ENCODE measurements around the gene SPON2.

The SPON2 gene

DNA sequence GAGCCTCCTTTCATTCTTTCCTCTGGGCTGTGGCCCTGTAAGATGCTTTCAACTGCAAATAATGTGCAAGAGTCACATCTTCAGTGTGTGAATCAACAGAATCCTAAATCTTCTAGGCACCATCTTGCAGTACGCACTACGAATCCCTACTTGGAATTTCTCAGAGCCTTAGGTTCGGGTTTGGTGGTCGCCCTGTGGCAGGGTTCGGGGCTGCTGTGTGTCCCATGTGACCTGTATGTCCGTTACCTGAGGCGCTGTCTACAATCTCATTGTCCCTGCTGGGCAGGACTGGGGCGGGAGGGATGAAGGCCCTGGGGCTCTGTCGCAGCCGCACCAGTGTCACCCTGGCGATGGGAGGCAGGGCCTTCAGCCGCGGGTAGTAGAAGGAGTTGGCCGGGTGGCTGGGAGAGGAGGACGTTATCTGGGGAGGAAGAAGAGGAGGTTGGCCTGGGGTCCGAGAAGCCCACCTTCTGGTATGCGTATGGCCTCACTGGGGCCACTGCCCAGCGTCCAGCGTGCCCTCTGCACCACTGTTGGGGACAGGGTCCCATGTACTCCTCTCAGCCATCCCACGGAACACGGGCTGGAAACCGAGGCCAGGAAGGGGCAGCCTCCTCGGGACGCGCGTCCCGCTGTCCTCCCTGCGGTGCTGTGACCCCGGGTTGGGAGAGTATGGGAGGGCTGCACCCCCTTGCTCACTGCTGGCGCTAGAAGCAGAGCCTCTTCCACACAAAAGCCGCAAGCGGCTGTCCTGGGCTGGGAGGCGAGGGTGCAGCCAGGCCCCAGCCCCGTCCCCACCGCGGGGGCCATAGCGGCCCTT is 2.0 kb downstream of the SPON2 start:
- TF ChIP-seq, protein P1, sequence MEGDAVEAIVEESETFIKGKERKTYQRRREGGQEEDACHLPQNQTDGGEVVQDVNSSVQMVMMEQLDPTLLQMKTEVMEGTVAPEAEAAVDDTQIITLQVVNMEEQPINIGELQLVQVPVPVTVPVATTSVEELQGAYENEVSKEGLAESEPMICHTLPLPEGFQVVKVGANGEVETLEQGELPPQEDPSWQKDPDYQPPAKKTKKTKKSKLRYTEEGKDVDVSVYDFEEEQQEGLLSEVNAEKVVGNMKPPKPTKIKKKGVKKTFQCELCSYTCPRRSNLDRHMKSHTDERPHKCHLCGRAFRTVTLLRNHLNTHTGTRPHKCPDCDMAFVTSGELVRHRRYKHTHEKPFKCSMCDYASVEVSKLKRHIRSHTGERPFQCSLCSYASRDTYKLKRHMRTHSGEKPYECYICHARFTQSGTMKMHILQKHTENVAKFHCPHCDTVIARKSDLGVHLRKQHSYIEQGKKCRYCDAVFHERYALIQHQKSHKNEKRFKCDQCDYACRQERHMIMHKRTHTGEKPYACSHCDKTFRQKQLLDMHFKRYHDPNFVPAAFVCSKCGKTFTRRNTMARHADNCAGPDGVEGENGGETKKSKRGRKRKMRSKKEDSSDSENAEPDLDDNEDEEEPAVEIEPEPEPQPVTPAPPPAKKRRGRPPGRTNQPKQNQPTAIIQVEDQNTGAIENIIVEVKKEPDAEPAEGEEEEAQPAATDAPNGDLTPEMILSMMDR (IDR thresholded peaks at IDR 0.05): no peak

DNA sequence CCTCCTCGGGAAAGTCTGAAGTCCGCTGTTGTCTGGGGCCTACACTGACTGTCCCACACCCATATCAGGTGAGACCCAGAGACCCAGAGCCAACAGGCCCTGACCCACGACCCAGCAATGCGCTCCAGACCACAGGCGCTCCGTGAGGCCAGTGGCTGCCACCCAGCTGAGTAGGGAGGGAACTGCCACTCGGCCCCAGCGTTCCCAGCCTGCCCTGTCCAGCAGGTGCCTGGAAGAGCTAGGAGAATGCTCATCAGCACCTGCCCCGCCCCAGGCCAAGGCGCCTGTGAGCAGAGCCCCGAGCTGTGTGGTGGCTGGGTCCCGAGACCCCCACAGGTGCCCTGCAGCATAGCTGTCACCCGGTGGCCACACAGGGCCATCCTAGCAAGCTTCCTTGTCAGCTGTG is 2.7 kb downstream of the SPON2 start:
- TF ChIP-seq, protein P1 (IDR thresholded peaks at IDR 0.05): 0 out of 2 replicates have a peak, but pooled peaks have one; percentile 8

DNA sequence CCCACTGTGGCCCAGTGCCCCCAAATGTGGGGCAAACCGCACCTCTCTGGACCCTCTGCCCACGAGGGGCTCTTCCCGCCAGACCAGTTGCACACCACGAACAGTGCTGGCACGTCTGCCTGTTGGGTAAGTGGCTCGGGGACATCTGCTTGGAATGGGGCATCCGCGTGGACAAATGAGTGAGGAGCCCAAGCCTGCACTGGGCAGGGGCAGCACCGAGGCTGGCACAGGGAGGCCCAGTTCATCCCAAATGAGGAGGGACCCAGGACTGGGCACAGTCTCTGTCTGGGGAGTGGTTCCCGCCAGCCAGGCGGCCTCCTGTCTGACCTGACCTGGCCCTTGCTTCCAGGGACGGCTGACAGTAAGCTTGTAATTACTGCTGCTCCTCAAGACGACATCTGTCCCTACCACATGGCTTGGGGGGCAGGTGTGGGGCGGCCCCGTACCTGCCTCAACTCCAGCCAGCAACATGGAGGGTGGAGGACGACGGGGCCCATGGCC is 3.2 kb downstream of the SPON2 start:
- TF ChIP-seq, protein P1 (IDR thresholded peaks at IDR 0.05): no peak

DNA sequence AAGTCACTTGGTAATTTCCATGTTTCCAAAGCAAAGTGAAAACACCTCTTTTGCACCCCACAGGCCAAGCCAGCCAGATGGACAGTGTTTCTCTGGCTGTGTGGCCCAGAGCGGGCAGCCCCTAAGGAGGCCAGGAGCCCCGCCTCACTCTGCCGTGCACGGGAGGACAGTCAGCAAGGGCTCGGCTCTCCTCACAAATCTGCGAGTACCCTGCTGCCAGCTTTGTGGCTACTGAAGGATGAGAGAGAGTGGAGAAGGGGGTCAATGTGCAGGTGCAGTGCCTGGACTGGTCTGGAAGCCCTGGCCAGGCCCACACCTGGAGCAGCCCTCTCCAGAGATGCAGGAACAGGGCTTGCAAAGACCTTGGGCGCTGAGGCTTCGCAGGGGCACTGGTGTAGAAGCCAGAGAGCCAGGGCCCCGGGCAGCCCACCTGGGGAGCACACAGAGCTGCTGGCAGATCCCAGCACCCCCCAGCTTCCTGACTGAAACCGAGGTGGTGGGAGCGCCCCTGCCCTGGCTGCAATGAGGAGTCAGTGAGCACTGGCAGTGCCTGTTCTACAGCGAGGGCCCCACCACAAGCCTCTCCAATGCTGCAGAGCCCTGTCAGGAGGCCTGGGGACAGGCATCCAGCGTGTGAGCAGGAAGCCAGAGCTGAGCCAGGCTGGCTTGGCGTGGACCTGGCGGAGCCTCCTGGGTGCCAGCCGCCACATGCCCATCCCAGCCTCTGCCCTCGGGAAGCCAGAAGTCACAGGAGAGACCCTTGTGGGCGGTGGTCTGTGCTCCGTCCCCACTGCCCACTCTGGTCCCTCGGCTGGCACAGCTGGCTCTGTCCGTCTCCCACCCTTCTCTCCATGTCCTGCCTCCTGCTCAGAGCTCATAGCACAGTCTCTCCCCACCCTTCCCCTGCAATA is 3.9 kb downstream of the SPON2 start:
- TF ChIP-seq, protein P1 (IDR thresholded peaks at IDR 0.05): no peak

DNA sequence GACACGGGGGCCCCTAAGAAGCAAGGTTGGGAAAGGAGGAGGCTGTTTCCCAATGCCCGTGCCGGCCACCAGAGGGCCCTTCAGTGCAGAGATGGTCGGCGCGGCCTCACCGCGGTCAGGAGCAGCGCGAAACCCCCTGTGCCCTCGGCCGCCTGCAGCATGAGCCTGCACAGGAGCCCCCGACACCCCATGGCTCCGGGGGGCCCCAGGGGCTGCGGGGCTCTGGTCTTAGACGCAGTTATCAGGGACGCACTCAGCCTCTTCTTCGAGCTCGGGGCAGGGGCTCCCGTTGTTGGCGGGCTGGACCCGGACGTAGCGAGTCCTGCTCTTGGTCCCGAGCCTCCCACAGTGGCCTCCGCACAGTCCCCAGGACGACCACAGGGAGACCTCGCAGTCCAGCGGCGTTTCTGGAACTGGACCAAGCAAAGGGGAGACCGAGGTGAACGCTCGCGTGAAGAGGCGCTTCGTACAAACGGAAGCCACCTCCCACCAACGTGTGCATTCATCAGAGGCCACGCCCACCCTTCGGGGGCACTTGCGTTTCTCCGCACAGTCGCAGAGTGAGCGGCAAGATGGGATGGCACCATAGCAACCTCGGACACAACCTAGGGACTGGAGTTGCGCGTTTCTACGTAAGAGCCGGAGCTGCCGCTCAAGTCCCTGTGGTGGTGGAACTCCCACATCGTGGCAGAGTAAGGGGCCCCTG is 5.0 kb downstream of the SPON2 start:
- TF ChIP-seq, protein P1 (IDR thresholded peaks at IDR 0.05): peak; percentile 78

DNA sequence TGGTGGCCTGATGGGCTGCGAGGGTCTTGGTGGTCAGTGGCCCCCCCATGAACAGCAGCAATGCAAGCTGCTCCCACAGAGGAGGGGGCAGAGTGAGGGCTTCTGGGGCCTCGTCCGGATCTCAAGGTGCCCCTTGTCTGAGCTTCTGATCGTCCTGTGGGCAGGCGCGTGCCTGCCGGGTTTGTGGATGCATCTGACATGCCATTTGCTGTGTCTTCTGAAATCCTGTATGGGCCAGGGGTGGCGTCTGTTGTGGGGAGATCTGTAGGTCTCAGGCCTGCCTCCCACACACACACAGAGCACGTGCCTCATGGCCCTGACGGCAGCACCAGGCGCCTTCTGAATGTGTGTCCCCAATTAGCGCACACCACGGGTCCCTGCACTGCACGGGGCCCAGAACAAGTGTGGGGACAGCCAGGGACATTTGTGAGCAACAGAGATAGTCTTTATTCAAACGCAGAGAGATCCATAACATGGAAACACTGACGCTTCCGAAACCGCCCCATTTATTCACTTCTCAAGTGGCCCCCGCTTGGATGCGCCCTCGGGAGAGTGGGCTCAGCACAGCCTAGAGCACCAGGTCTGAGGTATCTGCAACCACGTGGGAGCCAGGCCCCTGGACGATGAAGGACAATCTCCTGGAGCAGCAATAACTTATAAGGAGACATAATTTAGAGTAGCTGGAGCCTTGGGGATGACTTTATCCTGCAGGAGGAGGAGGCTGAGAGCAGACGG is 5.7 kb downstream of the SPON2 start:
- TF ChIP-seq, protein P1 (IDR thresholded peaks at IDR 0.05): no peak
